Bone marrow (tissue), 2 donors: ENCODE results near the gene ABCA2.

Experiments used
- DNase-seq, 2 donors: peaks; one replicate each; lab custom pipeline; 2025; lab: John Stamatoyannopoulos, UW

Gene ABCA2

DNA sequence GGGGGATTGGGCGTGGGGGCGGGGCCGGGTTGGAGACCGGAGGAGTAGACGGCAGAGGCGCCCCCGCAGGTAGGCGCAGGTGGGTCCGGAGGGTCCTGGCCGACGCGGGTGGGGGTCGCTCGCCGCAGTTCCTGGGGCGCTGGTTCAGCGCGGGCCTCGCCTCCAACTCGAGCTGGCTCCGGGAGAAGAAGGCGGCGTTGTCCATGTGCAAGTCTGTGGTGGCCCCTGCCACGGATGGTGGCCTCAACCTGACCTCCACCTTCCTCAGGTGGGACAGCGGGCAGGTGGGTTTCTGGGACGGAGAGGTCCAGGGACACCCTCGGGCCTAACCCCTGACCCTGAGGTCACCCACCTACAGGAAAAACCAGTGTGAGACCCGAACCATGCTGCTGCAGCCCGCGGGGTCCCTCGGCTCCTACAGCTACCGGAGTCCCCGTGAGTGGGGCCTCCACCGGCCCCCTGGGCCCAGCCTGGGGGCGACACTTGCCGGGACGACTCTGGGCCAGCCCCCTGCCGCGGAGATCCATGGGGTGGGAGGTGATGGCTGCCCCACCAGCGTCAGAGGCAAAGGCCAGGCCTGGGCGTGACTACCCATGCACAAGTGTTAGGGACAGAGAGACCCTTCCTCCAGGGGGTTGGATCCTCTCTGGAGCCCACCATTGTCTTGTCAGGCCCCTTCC, 49.0 kb downstream of the ABCA2 start:
- DNase-seq, result no peak

DNA sequence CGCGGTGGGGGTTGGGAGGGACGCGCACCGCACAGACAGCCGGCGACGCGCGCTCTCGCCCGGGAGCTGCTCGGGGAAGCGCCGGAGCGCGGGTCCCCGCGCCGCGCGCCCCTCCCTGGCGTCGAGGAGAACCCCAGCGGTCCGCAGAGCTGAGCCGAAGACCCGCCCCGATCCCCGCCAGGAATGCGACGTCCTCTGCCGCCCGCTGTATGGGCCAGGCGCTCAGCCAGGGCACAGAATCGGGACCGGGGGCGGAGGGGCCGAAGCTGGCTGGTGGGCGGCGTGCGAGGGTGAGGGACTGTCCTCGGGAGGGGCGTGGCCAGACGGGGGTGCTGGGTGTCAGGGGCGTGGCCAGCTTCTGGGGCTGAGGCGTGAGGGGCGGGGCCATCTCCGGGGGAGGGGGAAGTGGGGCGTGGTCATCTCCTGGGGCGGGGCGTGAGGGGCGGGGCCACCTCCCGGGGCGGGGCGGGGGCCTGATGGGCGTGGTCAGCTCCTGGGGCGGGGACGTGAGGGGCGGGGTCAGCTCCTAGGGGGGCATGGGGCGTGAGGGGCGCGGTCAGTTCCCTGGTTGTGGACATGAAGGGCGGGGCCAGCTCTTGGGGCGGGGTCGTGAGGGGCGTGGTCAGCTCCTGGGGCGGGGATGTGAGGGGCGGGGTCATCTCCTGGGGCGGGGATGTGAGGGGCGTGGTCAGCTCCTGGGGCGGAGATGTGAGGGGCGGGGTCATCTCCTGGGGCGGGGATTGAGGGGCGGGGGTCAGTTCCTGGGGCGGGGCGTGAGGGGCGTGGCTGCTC, 49.8 kb downstream of the ABCA2 start:
- peak in 1 of 2 donors; percentile 77 for DNase-seq

DNA sequence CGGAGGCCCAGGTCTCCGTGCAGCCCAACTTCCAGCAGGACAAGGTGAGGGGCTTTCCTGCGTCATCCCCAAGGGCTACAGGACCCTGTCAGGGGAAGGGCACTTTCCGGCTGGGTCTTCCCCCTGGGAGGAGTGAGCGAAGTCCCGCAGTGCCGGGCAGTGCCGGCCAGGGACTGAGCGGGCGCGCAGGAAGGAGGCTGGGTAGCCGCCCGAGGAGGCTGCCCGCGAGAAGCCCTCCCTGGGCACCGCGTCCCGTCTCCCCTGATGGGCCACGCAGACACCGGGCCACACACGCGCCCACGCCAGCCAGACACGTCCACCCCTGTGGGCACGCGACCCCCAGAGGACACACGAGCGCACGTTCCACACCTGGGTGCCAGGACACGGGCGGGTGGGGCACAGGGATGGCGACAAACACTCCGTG, 50.4 kb downstream of the ABCA2 start:
- DNase-seq, result no peak

DNA sequence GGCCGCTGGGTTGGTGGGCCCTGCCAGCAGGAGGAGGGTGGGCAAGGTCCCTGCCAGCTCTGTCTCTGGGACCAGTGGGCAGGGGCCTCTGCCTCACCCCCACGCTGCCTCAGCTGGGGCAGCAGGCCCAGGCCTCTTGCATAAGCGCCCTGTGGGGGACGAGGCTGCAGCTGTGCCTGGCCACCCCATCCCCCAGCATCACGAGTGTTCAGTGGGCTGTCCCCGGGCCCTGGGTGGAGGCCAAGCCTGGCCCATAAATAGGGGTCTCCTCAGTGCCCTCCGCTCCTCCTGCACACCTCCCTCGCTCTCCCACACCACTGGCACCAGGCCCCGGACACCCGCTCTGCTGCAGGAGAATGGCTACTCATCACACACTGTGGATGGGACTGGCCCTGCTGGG, 50.8 kb downstream of the ABCA2 start, which contains the start of gene PTGDS:
Gene PTGDS, plus strand, starts transcription at position 282 of the 400 bp plus-strand sequence. Its CDS starts 75 bp downstream, at position 357.
- no peak for DNase-seq

DNA sequence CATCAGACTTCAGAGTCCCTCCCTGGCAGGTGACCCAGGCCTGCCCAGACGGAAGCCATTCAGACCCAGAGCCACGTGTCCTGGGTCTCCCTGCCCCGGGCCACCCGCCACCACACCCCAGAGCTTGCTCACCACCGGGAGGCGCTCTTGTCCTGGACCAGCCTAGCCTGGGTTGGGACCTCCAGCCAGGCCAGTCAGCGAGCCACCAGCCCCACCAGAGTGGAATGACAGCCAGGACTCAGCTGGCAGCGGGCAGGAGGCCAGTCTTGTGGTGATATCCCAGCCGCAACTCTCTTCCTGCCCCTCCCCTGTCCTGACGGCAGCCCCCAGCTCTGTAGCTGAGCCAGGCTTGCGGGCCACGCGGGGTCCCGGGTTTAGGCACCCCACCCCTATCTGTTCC, 52.4 kb downstream of the ABCA2 start:
- peak in 1 of 2 donors; percentile 12 for DNase-seq

DNA sequence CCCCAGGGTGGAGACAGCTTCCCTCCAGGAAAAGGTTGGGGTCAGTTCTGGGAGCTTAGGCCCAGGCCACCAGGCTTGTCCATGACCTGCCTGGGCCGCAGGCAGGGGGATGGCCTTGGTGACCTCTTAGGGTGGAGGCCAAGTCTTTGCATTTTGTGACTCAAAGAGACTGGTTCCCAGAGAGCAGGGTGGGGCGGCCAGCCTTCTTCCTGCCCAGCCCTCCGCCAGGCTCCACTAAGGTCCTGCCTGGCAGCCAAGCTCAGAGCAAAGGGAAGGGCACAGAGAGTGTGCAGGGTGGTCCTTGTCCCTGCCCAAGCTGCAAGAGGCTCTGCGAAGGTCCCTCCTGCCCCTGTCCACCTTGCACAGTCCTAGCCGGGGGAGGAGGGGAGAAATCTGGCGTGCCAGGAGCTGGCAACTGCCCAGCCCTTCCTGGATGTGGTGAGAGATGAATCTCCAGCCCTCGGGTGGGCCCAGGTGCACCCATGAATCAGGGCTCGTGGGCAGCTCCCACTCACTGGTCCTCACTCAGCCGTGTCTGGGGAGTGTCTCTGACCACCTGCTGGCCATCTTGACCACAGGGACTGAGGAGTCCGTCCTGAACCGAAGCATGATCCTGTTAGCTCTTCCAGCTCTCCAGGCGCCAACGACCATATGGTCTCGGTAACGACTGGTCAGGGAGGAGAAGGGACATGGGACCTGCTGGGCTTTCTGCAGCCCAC, 53.1 kb downstream of the ABCA2 start:
- DNase-seq, result no peak

DNA sequence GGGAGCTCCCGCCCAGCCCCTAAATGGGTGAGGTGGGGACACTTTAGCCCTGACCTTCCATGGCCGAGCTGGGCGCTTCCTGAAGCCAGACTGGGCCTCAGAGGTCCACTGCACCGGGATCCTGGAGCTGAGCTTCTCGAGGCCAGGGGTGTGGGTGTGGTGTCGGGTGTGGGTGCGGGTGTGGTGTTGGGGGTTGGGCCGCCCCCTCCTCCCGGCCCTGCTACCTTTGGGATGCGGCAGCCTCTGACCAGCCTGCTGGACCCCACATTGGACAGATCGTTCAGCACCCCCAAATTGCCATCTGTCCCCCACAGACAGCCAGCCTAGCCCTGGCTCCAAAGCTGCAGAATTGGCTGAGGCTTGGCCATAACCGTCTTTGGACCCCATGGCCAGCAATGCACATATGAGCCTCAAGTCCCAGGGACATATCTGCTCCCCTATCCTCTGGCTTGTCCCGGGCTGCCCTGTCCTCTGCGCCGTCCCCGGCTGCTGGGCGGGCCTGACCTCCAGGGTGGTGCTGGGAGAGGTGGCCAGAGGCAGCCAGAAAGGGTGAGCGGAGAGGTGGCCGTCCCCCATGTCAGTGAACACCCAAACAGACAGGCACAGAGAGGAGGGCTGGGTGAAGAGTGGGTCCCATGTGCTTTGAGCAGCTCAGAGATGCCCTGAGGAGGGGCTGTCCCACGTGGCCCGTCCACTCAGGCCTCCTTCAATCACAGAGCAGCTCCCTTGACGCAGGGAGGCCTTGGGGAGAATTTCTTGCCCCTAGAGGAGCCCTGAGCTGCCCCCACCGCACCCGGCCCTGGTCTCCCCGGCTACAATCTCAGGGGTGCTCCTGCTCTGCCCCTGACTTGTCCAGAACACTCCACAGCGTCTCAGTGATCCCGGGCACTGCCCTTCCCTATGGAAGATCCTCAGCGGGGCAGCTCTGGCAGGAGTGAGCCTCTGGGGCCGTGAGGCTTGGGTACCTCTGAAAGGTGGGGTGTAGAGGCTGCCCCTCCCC, 54.1 kb downstream of the ABCA2 start:
- DNase-seq, result no peak

DNA sequence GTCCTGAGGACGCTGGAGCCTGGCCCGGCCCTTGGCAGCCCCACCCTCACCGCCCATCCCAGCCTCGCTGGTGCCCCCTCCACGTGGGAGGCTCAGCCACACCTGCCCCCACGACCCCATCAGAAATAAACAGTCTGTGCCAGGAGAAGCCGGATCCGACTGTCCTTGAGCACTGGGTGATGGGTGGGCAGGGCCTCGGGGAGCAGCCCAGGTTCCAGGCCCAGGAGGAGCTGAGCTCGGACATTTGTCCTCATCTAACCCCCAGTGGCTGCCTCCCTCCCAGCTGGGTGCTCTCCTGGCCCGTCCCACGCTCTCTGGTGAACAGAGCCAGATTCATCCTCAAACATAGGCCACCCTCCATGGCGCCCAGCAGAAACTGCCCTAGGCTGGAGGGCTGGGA, 55.3 kb downstream of the ABCA2 start:
- no peak for DNase-seq

DNA sequence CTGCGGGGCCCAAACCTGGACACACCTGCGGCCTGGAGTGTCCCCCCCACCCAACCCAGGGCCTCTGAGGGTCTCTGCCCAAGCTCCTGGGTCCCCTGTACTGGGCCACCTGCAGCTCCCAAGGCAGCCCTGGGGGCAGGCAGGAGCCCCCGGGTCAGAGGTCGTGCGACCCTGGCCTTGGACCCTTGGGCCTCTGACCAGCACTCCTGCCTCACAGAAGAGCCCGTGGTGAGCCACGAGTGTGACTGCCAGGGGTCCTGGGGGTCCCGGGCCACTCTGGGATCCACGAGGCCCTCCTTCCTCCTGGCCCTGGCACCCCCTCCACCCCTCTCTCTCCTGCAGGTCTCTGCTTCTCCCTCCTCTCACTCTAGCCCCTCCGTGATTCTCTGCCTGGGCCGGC, 55.7 kb downstream of the ABCA2 start:
- no peak for DNase-seq

DNA sequence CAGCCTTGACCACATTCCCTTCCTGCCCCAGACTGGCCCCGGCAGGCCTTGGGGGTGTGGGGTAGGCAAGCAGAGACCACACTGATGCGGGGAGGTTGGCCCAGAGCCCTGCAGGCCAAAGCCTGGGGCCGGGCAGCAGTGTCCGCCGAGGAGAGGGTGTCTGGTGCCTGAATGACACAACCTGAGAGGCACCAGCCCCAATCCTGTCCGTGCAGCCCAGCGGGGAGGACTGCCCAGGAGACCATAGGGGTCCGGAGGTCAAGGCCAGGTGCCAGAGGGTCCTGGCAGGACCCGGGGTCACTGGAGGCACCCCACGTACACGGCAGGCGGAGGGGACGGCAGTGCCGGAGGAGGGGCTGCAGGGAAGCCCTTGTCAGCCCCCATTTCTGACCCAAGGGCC, 56.3 kb downstream of the ABCA2 start:
- no peak for DNase-seq

DNA sequence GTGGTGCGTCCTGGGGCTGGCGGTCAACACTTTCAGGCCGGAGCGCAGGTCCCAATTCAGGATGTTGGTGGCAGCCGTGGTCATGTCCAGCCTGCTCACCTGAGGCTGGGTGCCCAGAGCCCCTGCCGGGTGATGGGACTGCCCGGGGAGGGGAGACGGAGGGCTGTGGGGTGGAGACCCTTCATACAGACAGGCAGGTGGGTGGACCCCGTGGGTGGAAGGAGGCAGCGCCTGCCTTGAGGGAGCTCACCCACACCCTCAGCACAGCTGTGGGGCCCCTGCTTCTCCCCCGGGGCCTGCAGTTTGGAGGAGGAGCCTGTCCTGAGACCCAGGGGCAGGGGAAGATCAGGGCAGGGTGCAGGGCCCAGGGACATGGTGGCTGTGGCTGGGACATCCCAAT, 57.7 kb downstream of the ABCA2 start:
- DNase-seq, result no peak

DNA sequence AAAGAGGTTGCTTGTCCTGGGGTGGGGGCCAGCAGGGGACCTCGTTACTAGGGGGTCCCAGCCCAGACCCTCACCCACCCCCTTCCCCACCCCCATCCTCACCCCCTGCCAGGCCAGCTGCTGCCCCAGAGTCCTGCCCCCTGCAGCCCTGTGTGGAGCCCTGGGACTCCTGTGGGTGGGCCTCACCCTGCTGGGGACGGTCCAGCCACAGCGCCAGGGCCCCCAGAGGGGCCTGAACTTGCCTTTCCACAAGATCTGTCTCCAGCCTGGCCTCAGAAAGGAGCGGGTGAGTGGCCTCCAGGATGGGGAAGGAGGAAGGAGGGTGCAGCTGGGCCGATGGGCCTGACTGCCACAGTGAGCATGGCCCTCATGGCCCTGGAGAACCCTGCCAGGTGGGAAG, 58.3 kb downstream of the ABCA2 start:
- no peak for DNase-seq

DNA sequence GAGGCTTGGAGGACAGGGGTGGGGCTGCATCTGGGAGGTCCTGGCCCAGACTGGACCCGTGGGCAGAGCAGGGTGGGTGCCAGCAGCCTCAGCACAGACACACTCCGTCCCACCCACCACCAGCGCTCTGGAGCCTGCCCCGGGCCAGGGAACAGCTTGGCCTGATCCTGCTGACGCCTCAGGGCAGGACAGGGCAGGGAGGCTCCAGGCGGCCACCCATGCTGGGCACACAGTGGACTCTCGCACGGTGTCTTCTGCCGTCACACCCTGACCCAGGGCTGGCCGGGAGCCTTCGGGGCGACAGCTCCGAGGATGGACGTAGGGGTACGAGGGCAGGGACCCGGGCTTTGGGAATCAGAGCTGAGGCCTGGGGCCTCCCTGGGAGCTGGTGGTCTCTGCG, 58.9 kb downstream of the ABCA2 start:
- DNase-seq, result no peak

DNA sequence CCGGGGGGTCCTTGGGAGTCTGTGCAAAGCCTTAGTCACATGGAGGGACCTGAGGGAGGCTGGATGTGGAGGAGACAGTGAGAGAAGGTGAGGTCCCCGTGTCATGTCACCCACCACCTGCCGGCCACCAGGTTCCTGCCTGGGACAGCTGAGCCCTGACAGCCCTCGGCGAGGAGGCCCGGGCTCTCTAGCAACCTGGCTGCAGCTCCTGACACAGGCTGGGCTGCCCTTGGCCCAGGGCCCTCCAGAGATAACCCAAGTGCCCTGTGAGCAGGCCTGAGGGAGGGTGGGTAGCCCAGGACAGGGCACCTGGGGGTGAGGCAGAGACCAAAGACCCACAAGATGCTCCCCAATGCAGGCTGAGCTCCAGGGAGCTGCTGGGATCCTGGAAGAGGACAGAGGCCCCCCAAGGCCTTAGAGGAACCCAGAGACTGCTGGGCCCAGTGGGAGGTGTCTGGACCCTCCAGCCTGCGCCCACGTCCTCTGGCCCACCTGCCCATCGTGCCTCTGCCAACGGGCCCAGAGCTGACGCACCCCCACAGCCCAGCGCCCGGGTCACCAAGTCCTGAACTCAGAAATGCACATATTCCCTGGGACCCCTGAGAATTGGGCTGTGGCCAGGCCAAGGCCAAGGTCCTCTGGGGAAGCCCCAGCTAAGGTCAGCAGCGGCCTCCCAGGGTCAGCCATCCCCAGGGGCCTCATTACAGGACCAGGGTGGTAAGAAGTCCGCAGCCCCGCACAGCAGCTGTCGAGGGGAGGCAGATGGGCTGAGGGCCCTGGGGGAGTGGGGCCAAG, 59.5 kb downstream of the ABCA2 start:
- no peak for DNase-seq

DNA sequence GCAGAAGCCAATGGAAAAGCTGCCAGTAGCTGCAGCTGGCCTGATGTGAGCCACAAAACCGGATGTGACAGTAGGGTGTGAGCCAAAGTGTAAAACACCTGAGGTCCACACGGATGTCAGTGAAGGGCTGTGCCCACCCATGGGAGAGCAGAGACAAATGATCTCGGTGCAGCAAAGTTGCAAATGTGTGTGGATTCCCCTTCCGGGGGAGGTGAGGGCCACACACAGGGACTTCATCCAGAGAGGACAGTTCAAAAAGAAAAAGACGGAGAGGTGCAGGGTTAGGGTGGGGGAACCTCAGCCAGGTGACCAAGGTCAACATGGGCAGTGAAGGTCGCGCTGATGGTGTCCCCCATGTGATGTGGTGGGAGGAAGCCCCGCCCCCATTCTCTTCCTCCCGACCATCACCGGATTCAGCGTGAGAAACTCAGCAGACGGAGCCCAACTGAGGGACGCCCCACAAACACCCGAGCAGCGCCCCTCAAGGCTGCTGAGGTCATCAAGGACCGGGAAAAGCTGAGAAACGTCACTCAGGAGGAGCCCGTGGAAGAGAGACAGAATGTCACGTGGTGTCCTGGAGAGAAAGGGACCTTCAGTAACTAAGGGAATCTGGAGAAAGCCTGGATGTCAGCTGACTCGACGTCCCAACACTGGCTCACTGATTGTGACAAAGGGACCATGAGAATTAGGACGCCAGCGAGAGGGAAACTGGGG, 62.1 kb downstream of the ABCA2 start:
- DNase-seq, result no peak

DNA sequence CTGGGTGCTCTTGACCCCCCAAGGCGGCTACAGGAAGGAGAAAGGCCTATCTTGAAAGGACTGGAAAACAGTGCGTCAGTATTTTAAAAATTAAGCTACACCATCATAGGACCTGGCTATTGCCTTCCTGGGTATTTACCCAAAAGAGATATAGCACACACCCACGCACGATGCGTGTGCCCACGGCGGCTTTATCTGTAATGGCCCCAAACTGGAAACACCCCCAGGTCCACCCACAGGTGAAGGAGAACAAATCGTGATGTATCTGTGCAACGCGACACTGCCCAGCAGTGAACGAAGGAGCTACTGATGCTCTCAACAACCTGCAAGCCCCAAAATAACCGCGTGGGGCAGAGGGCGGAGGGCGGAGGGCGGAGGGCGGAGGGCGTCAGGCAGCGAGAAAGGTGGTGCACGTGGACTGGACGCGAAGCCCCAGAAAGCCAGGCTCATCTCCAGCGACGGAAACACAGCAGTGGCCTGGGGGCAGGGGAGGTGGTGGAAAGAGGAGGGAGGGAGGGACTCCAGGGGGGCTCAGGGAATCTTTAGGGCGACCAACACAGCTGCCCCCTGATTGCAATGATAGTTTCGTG, 63.1 kb downstream of the ABCA2 start:
- DNase-seq, result no peak

DNA sequence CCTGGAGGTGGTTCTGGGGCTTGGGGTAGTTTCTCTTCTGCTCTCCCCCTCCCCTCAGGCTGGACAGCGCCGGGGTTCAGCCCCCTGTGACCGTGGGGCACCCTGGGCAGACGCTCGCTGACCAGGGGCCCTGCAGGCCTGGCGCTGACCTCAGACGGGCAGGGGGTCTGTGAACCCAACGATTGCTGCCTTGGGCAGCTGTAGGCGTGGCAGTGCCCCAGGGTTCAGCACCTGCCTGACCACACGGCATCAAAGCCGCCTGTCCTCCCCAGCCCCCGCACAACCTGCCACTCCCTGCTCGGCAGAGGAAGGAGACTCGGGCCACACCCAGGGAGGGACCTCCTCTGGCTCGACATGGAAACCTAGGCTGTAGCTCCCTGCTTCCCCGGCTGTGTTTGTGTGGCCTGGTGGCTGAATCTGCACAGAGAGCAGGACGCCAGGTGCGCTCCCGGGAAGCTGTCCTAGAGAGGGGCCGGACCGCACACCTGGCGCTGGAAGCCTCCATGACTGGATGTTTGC, 63.8 kb downstream of the ABCA2 start:
- DNase-seq, result no peak

DNA sequence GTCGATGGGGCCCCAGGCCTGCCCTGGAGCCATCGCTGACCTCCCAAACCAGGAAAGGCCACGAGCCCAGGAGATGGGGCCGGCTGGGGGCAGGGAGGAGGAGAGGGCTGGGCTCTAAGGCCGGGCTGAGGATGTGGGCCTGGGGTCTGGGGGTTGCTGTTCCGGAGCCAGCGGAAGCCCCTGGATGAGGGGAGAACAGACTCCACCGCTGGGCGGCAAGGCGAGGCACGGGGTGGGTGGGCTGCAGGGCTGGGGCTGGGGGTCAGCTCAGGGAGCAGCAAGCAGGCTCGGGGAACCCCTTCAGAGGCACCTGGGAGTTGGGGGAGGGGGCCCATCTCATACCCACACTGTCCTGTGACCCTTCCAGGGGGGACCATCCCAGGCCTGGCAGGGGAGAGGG, 64.3 kb downstream of the ABCA2 start:
- no peak for DNase-seq

DNA sequence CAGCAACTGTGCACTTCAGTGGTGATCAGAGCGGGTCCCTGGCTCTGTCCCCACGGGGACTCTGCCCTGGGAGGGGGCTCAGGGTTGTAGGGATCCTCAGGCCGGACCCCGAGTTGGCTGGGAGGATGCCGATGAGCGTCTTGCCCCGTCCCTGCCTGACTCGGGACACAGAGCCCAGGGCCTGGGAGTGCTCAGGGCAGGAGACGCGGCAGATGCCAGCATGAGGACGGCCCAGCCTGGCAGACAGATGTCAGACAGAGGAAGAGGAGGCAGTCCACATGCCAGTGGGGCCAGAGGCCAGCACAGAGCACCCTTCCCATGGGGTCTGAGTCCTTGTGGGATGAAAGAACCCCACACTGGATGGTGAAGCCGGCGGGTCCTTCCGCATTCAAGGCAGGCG, 64.7 kb downstream of the ABCA2 start:
- no peak for DNase-seq
